HepG2 (cell line): ENCODE results near the gene CEBPZOS. TPM values are rescaled to one million over a fixed set of nuclear protein-coding genes. Genes with fewer than 3 reads are reported as not detected.
A peak's percentile ranks its signal among the peaks of the same experiment; 100 is the strongest.

Source experiments
- AFF4 ChIP-seq: sonication (generic); formaldehyde crosslinking; IDR thresholded peaks from 2 replicates; pipeline ENCODE4 v1.4.0; 2020; ENCODE audit warnings: missing genetic modification reagents
- ARNTL ChIP-seq: sonication (generic); formaldehyde crosslinking; IDR thresholded peaks from 2 replicates; pipeline ENCODE4 v1.4.0; 2020; ENCODE audit warnings: mild to moderate bottlenecking, missing genetic modification reagents
- ETV6 ChIP-seq: sonication (generic); formaldehyde crosslinking; conservative IDR thresholded peaks from 2 replicates; pipeline ENCODE4 v1.4.0; 2020; ENCODE audit warnings: missing genetic modification reagents
- FOSL1 ChIP-seq: sonication (generic); formaldehyde crosslinking; IDR thresholded peaks from 2 replicates; pipeline ENCODE4 v1.9.0; 2021; ENCODE audit warnings: missing genetic modification reagents, borderline replicate concordance
- GABPB1 ChIP-seq: IDR thresholded peaks from 2 replicates; pipeline ENCODE4 v1.6.1; 2016; ENCODE audit warnings: mild to moderate bottlenecking, missing genetic modification reagents, moderate library complexity, missing compliant biosample characterization
- GLI4 ChIP-seq: sonication (generic); formaldehyde crosslinking; IDR thresholded peaks from 2 replicates; pipeline ENCODE4 v1.5.1; 2020; ENCODE audit warnings: missing genetic modification reagents, mild to moderate bottlenecking, moderate library complexity, borderline replicate concordance
- GPN1 ChIP-seq: sonication (generic); formaldehyde crosslinking; IDR thresholded peaks from 2 replicates; pipeline ENCODE4 v1.5.1; 2020; ENCODE audit warnings: missing genetic modification reagents, borderline replicate concordance
- HNRNPLL ChIP-seq: fragments of 200-400 bp; formaldehyde crosslinking; IDR thresholded peaks from 2 replicates; pipeline ENCODE4 v1.6.1; 2017; ENCODE audit warnings: mild to moderate bottlenecking, low read depth, low read length; ENCODE audit not compliant: poor library complexity, severe bottlenecking
- IKZF1 ChIP-seq: fragments of 450-650 bp; IDR thresholded peaks from 2 replicates; pipeline ENCODE4 v1.7.1; 2016
- ISL2 ChIP-seq: sonication (generic); formaldehyde crosslinking; IDR thresholded peaks from 2 replicates; pipeline ENCODE4 v1.5.0; 2020; ENCODE audit warnings: missing genetic modification reagents
- MATR3 ChIP-seq: sonication (generic); formaldehyde crosslinking; IDR thresholded peaks from 2 replicates; pipeline ENCODE4 v1.4.0; 2020; ENCODE audit warnings: missing genetic modification reagents
- MIER2 ChIP-seq: IDR thresholded peaks from 2 replicates; pipeline ENCODE4 v1.6.1; 2016; ENCODE audit warnings: missing biosample characterization, missing genetic modification reagents
- NPAS2 ChIP-seq: sonication (generic); formaldehyde crosslinking; IDR thresholded peaks from 2 replicates; pipeline ENCODE4 v1.8.0; 2022; ENCODE audit warnings: mild to moderate bottlenecking, missing genetic modification reagents, borderline replicate concordance
- PPARG ChIP-seq: conservative IDR thresholded peaks from 2 replicates; pipeline ENCODE4 v1.6.1; 2016; ENCODE audit warnings: missing biosample characterization, missing genetic modification reagents
- ZNF235 ChIP-seq: sonication (generic); formaldehyde crosslinking; IDR thresholded peaks from 2 replicates; pipeline ENCODE4 v1.8.1; 2023; ENCODE audit warnings: mild to moderate bottlenecking, missing genetic modification reagents, borderline replicate concordance
- ZNF652 ChIP-seq: IDR thresholded peaks from 2 replicates; pipeline ENCODE4 v1.6.1; 2016; ENCODE audit warnings: low read depth, borderline replicate concordance
- ZNF687 ChIP-seq: sonication (generic); formaldehyde crosslinking; IDR thresholded peaks from 2 replicates; pipeline ENCODE4 v1.5.1; 2020; ENCODE audit warnings: mild to moderate bottlenecking, missing genetic modification reagents, moderate library complexity
- ZNF768 ChIP-seq: sonication (generic); formaldehyde crosslinking; IDR thresholded peaks from 2 replicates; pipeline ENCODE4 v1.4.0; 2020; ENCODE audit warnings: missing genetic modification reagents
- polyA plus RNA-seq, 8 experiments: library from polyadenylated mRNA; depleted of rRNA in 3 of 8; stranded (reverse) in 7 of 8; unstranded in 1 of 8; fragments of >200 nt; fragmentation: Illumina TruSeq in 4 of 8; extraction: Trizol in 4 of 8; gene quantifications; 2 replicates each; pipeline versions ENCODE4 v1.2.1 to v1.2.3, GENCODE V29; 2011 to 2016; ENCODE audit warnings: low read depth in 4 of 8, missing spikeins in 1 of 8, mixed read lengths in 1 of 8; ENCODE audit not compliant: insufficient read depth in 1 of 8
- total RNA-seq, 5 experiments: library from RNA; depleted of rRNA; stranded (reverse); fragments of >200 nt; fragmentation: Illumina TruSeq; extraction: Trizol; gene quantifications; 2 replicates each; pipeline ENCODE4 v1.2.3, GENCODE V29; 2016; ENCODE audit warnings: low read depth in 1 of 5
- TF ChIP-seq, protein P1 (sequence below): sonication (generic); formaldehyde crosslinking; IDR thresholded peaks from 2 replicates; pipeline ENCODE4 v1.4.0; 2020; ENCODE audit warnings: mild to moderate bottlenecking, missing genetic modification reagents

Gene CEBPZOS
- total and polyA plus RNA-seq, 2 of the 13 experiments (the other 11 are each of a cell fraction or from before 2014, with no cell fraction given): 18.6 to 44.7 TPM

- TF ChIP-seq ZNF687: peak; percentile 97
- peak; percentile 92 for TF ChIP-seq HNRNPLL
- TF ChIP-seq ARNTL (CRISPR knock-in tag): no peak
- TF ChIP-seq FOSL1 (CRISPR knock-in tag): no peak
- TF ChIP-seq ZNF235 (CRISPR knock-in tag): peak; percentile 94; the same call in 1 of the 2 replicates
- TF ChIP-seq PPARG (CRISPR knock-in tag): peak; percentile 73
- TF ChIP-seq IKZF1: no peak
- no peak for TF ChIP-seq NPAS2 (CRISPR knock-in tag)
- TF ChIP-seq MATR3: no peak
- TF ChIP-seq ISL2 (CRISPR knock-in tag): peak; percentile 72; the same call in 1 of the 2 replicates
- no peak for TF ChIP-seq GPN1 (CRISPR knock-in tag)
- TF ChIP-seq AFF4 (CRISPR knock-in tag): peak; percentile 89; the same call in 1 of the 2 replicates
- peak; percentile 60; the same call in 1 of the 2 replicates for TF ChIP-seq ZNF768 (CRISPR knock-in tag)
- no peak; the same call in 1 of the 2 replicates for TF ChIP-seq GLI4 (CRISPR knock-in tag)
- peak; percentile 47; the same call in 1 of the 2 replicates for TF ChIP-seq MIER2 (CRISPR knock-in tag)
- TF ChIP-seq ZNF652 (CRISPR knock-in tag): no peak
- peak; percentile 98 for TF ChIP-seq GABPB1 (CRISPR knock-in tag)
- TF ChIP-seq, protein P1, sequence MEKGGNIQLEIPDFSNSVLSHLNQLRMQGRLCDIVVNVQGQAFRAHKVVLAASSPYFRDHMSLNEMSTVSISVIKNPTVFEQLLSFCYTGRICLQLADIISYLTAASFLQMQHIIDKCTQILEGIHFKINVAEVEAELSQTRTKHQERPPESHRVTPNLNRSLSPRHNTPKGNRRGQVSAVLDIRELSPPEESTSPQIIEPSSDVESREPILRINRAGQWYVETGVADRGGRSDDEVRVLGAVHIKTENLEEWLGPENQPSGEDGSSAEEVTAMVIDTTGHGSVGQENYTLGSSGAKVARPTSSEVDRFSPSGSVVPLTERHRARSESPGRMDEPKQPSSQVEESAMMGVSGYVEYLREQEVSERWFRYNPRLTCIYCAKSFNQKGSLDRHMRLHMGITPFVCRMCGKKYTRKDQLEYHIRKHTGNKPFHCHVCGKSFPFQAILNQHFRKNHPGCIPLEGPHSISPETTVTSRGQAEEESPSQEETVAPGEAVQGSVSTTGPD (CRISPR knock-in tag): peak; percentile 29; the same call in 1 of the 2 replicates
- TF ChIP-seq ETV6 (CRISPR knock-in tag): peak; percentile 73
Measured at GRCh38 chr2:37231241-37232130, 35.2 kb downstream of the CEBPZOS start, which contains the start of the genes CEBPZ and NDUFAF7 (continued).
